Measurements from ENCODE around the gene FAM3B.

FAM3B gene

DNA sequence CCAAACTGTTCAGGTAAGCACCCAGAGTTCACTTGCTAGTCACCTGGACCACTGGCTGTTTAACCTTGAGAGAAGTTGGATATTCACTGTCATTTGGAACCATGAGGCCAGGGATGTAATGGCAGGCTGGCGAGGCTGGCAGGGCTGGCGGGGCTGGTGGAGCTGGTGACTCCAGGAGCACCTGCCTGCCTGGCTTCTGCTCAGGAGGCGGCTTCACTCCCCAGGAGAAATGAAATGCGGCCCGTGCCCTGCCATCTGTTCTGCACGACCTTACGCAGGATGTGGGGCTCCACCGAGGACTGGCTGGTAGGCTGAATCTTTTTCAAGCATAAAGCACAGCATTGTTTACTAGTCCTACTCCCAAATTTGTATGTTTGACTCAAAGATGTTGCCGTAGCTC, 86.7 kb downstream of the FAM3B start:
- TF ChIP-seq JUND (IDR thresholded peaks at IDR 0.05; ENCODE audit: low read depth), result no peak
- DNase-seq (ENCODE audit: low read depth in 1 of 2, low spot score in 1 of 2), result no peak
- in situ Hi-C loops (cut with HindIII; ENCODE audit: low pct_unique_long_range_greater_than_20kb, low sequenced_read_pairs), result no loop called here

DNA sequence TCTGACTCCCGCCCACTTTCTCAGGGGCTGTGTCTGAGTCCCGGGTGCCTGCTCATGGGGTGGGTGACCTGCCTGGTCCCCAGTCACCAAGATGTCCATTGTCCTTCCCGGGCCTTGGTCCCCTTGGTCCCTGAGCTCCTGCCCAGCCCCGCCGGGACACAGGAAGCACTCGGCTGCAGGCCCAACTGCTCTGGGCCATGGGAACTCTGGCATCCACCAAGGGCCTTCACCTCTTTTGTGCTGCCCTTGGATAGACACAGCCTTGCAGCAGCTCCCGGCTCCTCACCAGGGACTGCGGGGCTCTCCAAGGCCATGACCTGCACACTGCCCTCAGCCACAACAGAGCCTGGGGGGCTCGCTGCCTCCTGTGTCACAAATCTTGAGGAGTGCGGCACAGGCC, 87.4 kb downstream of the FAM3B start:
- in situ Hi-C loops (cut with HindIII; ENCODE audit: low pct_unique_long_range_greater_than_20kb, low sequenced_read_pairs), result no loop called here
- TF ChIP-seq JUND (IDR thresholded peaks at IDR 0.05; ENCODE audit: low read depth), result no peak
- DNase-seq (ENCODE audit: low read depth in 1 of 2, low spot score in 1 of 2), result no peak

DNA sequence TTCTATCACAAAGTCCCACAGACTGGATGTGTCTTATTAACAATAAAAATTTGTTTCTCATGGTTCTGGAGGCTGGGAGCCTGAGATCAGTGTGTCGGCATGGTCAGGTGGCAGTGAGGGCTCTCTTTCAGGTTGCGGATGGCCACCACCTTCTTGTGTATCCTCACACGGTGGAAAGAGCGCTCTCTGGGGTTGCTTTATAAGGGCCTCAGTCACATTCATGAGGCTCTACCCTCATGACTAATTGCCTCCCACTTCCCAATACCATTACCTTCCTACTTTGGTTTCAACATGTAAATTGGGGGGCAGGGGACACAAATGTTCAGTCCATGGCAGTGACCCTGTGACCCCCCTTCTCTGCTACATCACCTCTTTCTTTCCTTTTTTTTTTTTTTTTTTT, 88.7 kb downstream of the FAM3B start:
- DNase-seq (ENCODE audit: low read depth in 1 of 2, low spot score in 1 of 2), result no peak
- TF ChIP-seq JUND (IDR thresholded peaks at IDR 0.05; ENCODE audit: low read depth), result no peak
- in situ Hi-C loops (cut with HindIII; ENCODE audit: low pct_unique_long_range_greater_than_20kb, low sequenced_read_pairs), result no loop called here

DNA sequence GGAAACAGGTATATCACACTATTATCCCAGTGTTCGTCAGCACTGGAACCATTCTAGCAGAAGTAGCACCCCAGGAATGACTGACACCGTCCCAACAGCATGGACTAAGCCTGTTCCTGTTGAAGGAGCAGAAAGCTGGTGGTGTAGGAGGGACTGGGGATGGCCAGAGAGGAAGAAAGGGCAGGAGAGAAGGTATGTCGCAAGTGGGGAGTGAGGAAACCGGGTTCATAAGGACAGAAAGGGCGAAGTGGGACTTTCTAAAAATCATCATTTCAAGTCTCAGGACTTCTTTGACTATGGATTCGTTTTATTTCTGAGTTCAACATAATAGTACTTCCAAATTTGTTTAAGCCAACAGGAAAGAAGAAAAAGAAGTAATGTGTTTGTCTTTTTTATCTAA, 89.7 kb downstream of the FAM3B start:
- DNase-seq (ENCODE audit: low read depth in 1 of 2, low spot score in 1 of 2), result no peak
- TF ChIP-seq JUND (IDR thresholded peaks at IDR 0.05; ENCODE audit: low read depth), result no peak
- in situ Hi-C loops (cut with HindIII; ENCODE audit: low pct_unique_long_range_greater_than_20kb, low sequenced_read_pairs), result no loop called here
